PC-3 (cell line): Measurements from ENCODE around the gene GNB3. TPM values are rescaled to one million over a fixed set of nuclear protein-coding genes. Genes with fewer than 3 reads are reported as not detected.

Source experiments
- ATAC-seq: fragments of 200-7000 bp; cut with Tn5 transposase; 2 replicates; pipeline ENCODE4 v1.9.1; 2020; ENCODE audit warnings: mild to moderate bottlenecking, moderate library complexity
- BruUV-seq: library from RNA; stranded (reverse); fragments of 400-500 nt; replicated peaks from 2 replicates; lab custom pipeline; 2021; lab: Mats Ljungman, UMichigan
- CTCF ChIA-PET: fragments of 300-600 bp; sonication (Branson Sonifier 250); formaldehyde crosslinking; loops from one replicate; lab custom pipeline; 2022; ENCODE audit warnings: antibody characterized with exemption; lab: Charles Lee
- POLR2A ChIA-PET: fragments of 300-600 bp; sonication (Branson Sonifier 250); formaldehyde crosslinking; loops from one replicate; lab custom pipeline; 2022; ENCODE audit warnings: antibody characterized with exemption; ENCODE audit not compliant: unreplicated experiment; lab: Charles Lee
- DNase-seq: peaks from one replicate; pipeline ENCODE4 v3.0.0-alpha.2; 2015
- H2AFZ ChIP-seq: fragments of 300-600 bp; sonication (generic); 2 replicates; pipeline ENCODE4 v1.6.0; 2016; ENCODE audit warnings: antibody characterized with exemption, low read length
- H3F3A ChIP-seq: fragments of 300-600 bp; sonication (generic); one replicate; pipeline ENCODE4 v1.6.0; 2017; ENCODE audit warnings: antibody characterized with exemption, low read length, control low read depth, mild to moderate bottlenecking; ENCODE audit not compliant: unreplicated experiment
- H3K27ac ChIP-seq: fragments of 300-600 bp; sonication (generic); 2 replicates; pipeline ENCODE4 v1.5.1; 2016; ENCODE audit warnings: mild to moderate bottlenecking, low read length
- H3K27me3 ChIP-seq: fragments of 300-600 bp; sonication (generic); 2 replicates; pipeline ENCODE4 v1.6.1; 2016; ENCODE audit warnings: low read length, mixed read lengths
- H3K36me3 ChIP-seq: fragments of 300-600 bp; sonication (generic); 2 replicates; pipeline ENCODE4 v1.6.1; 2016; ENCODE audit warnings: low read depth, mixed run types, low read length, mixed read lengths
- H3K4me1 ChIP-seq: fragments of 300-600 bp; sonication (generic); 2 replicates; pipeline ENCODE4 v1.5.1; 2016; ENCODE audit warnings: low read length; ENCODE audit not compliant: insufficient read depth
- H3K4me2 ChIP-seq: fragments of 300-600 bp; sonication (generic); 2 replicates; pipeline ENCODE4 v1.6.0; 2016; ENCODE audit warnings: low read length
- H3K4me3 ChIP-seq: fragments of 300-600 bp; sonication (generic); 2 replicates; pipeline ENCODE4 v1.5.1; 2016; ENCODE audit warnings: mild to moderate bottlenecking, low read length, mixed read lengths
- H3K79me2 ChIP-seq: fragments of 300-600 bp; sonication (generic); 2 replicates; pipeline ENCODE4 v1.6.1; 2017; ENCODE audit warnings: low read length, mixed read lengths
- H3K9ac ChIP-seq: fragments of 300-600 bp; sonication (generic); 2 replicates; pipeline ENCODE4 v1.6.0; 2016; ENCODE audit warnings: mild to moderate bottlenecking, low read length
- H3K9me2 ChIP-seq: fragments of 300-600 bp; sonication (generic); replicated peaks from 2 replicates; pipeline ENCODE4 v1.6.1; 2016; ENCODE audit warnings: mixed run types, low read length, mixed read lengths
- H3K9me3 ChIP-seq: fragments of 300-600 bp; sonication (generic); 2 replicates; pipeline ENCODE4 v1.6.1; 2016; ENCODE audit warnings: low read length, mixed read lengths
- H4K20me1 ChIP-seq: fragments of 300-600 bp; sonication (generic); 2 replicates; pipeline ENCODE4 v1.6.1; 2016; ENCODE audit warnings: low read length, mixed read lengths
- EZH2 ChIP-seq: fragments of 300-600 bp; sonication (generic); IDR thresholded peaks from one replicate; pipeline ENCODE4 v1.6.1; 2017; ENCODE audit warnings: antibody characterized with exemption, mild to moderate bottlenecking, low read length; ENCODE audit not compliant: unreplicated experiment
- EZH2phosphoT487 ChIP-seq: fragments of 300-600 bp; sonication (generic); IDR thresholded peaks from 2 replicates; pipeline ENCODE4 v1.6.1; 2018; ENCODE audit warnings: mild to moderate bottlenecking, antibody characterized with exemption, low read length, borderline replicate concordance
- intact Hi-C: fragments of 100-400 bp; cut with micrococcal nuclease; formaldehyde crosslinking; loops from 2 replicates; pipeline ENCODE4 v1.9.0; 2023
- total RNA-seq: library from RNA; depleted of rRNA; stranded (reverse); fragments of >200 nt; gene quantifications from 2 replicates; pipeline ENCODE4 v1.2.3, GENCODE V29; 2014
- TF ChIP-seq, protein P1 (sequence below): fragments of 300-600 bp; sonication (generic); conservative IDR thresholded peaks from 2 replicates; pipeline ENCODE4 v1.5.1; 2017; ENCODE audit warnings: antibody characterized with exemption, low read depth, mild to moderate bottlenecking, low read length

GNB3 gene
- total RNA-seq, 1 experiment from 2014 or later = not detected

DNA sequence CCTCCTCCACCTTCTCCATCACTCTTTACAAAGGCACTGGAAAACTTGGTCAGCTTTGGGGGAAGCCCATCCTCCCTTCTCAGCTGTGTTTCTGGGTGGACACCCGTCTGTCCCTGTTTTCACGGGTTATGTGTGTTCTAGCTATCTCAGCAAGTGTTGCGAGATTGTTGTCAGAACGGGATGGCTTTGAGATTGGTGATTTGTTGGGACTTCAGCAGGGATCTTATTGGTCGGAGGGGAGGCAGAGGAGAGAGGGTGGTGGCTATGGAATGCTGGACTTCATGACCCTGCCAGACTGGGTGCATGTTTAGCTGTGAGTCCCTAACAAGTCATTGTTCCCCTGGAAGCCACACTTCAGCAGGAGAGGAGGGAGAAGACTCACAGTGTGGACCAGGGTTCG, 13.3 kb downstream of the GNB3 start:
- H2AFZ ChIP-seq = no peak overlapping the region
- no peaks in the 10 kb centered on the region for H3K9me3 ChIP-seq
- ChIA-PET POLR2A (no interaction called here), CTCF (no interaction called here)
- no TSS peak for BruUV-seq
- no peak for DNase-seq
- peaks cover 51% of the 10 kb centered on the region for H3K79me2 ChIP-seq
- H3K4me2 ChIP-seq = peak overlapping the region; percentile 99
- intact Hi-C loops = loop anchor here (5.0 kb wide), 2 partner anchors 102 to 153 kb away; partner anchors contain the start of gene MLF2
- no peaks in the 10 kb centered on the region for H4K20me1 ChIP-seq
- H3K9me2 ChIP-seq = no peaks in the 10 kb centered on the region
- no peak overlapping the region for H3K27ac ChIP-seq
- no peaks in the 10 kb centered on the region for H3F3A ChIP-seq
- H3K9ac ChIP-seq = no peak overlapping the region
- TF ChIP-seq EZH2 (no peak), EZH2phosphoT487 (no peak)
- TF ChIP-seq, protein P1, sequence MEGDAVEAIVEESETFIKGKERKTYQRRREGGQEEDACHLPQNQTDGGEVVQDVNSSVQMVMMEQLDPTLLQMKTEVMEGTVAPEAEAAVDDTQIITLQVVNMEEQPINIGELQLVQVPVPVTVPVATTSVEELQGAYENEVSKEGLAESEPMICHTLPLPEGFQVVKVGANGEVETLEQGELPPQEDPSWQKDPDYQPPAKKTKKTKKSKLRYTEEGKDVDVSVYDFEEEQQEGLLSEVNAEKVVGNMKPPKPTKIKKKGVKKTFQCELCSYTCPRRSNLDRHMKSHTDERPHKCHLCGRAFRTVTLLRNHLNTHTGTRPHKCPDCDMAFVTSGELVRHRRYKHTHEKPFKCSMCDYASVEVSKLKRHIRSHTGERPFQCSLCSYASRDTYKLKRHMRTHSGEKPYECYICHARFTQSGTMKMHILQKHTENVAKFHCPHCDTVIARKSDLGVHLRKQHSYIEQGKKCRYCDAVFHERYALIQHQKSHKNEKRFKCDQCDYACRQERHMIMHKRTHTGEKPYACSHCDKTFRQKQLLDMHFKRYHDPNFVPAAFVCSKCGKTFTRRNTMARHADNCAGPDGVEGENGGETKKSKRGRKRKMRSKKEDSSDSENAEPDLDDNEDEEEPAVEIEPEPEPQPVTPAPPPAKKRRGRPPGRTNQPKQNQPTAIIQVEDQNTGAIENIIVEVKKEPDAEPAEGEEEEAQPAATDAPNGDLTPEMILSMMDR = no peak
- peaks cover 35% of the 10 kb centered on the region for H3K36me3 ChIP-seq
- H3K4me3 ChIP-seq = peak overlapping the region; percentile 86
- ATAC-seq = no peak
- H3K4me1 ChIP-seq = peaks cover 23% of the 10 kb centered on the region
- no peaks in the 10 kb centered on the region for H3K27me3 ChIP-seq

DNA sequence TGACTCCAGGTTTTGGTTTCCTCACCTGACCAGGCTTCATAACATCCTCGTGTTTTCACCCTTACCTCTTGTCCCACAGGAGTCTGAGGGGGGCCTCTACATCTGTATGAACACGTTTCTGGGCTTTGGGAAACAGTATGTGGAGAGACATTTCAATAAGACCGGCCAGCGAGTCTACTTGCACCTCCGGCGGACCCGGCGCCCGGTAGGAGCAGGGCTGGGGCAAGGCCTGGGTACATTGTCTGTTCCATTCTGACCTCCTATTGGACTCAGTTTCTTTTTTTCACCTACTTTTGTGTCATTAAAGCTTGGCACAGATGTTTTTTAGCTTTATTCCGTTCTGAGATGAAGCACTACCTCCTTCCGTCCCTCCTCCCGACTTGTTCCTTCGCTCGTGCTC, 14.6 kb downstream of the GNB3 start:
- CTCF ChIA-PET = no interaction called here
- no TSS peak for BruUV-seq

DNA sequence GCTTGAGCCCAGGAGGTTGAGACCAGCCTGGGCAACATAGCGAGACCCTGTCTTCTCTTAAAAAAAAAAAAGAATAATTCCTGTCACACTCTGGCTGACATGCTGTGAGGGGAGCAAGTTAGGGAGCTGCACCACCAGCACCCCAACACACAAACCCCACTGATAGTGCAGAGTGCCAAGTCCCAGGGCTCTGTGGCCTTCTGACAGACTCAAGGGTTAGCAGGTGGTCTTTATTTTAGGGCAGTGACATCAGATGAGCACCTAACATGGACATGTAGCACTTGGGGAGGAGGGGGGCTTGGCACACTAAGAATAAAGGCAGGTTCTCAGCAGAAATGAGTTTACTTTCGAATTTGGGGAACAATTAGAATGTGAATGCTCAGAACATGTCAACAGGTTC, 18.1 kb downstream of the GNB3 start:
- Histone ChIP-seq H2AFZ (no peak overlapping the region), H3K79me2 (peaks cover 20% of the 10 kb centered on the region), H3F3A (no peaks in the 10 kb centered on the region), H3K9ac (no peak overlapping the region), H3K27me3 (no peaks in the 10 kb centered on the region), H3K9me2 (no peaks in the 10 kb centered on the region), H3K4me3 (no peak overlapping the region), H3K27ac (no peak overlapping the region), H4K20me1 (no peaks in the 10 kb centered on the region), H3K4me2 (no peak overlapping the region), H3K36me3 (peaks cover 38% of the 10 kb centered on the region), H3K9me3 (no peaks in the 10 kb centered on the region), H3K4me1 (peaks cover 4% of the 10 kb centered on the region)
- POLR2A ChIA-PET = interaction anchor here (0.6 kb wide), 2 partner anchors 8 to 46 kb away, joined by 3 to 4 read pairs; partner anchors contain the start of gene LRRC23
- no peak for DNase-seq
- TF ChIP-seq, protein P1 = no peak
- TF ChIP-seq EZH2 (no peak), EZH2phosphoT487 (no peak)
- BruUV-seq = no TSS peak
- CTCF ChIA-PET = no interaction called here
- ATAC-seq = no peak
- intact Hi-C loops = no loop called here

More for the DNA sequence above, 14.6 kb downstream of the GNB3 start:
- POLR2A ChIA-PET = no interaction called here
- Histone ChIP-seq H3K27me3 (no peaks in the 10 kb centered on the region), H3K4me1 (peaks cover 12% of the 10 kb centered on the region), H3K9me2 (no peaks in the 10 kb centered on the region), H4K20me1 (no peaks in the 10 kb centered on the region), H3K4me2 (no peak overlapping the region), H3K9ac (no peak overlapping the region), H3K4me3 (no peak overlapping the region), H3K36me3 (peaks cover 28% of the 10 kb centered on the region), H3K79me2 (peaks cover 38% of the 10 kb centered on the region), H3K9me3 (no peaks in the 10 kb centered on the region), H3F3A (no peaks in the 10 kb centered on the region), H2AFZ (no peak overlapping the region), H3K27ac (no peak overlapping the region)
- intact Hi-C loops = no loop called here
- TF ChIP-seq EZH2phosphoT487 (no peak), EZH2 (no peak)
- TF ChIP-seq, protein P1 = no peak
- ATAC-seq (no peak), DNase-seq (no peak)
